22Rv1 (cell line): ENCODE results near the gene RAB3IL1.

Experiments
- CTCF ChIP-seq: fragments of 450-650 bp; IDR thresholded peaks from 2 replicates; pipeline ENCODE4 v1.5.1; 2017; ENCODE audit warnings: mild to moderate bottlenecking
- ZFX ChIP-seq: fragments of 450-650 bp; IDR thresholded peaks from 2 replicates; pipeline ENCODE4 v1.6.1; 2017; ENCODE audit warnings: antibody characterized with exemption, borderline replicate concordance

GRCh38 chr11:61887839-61888494 lies 29.4 kb downstream of the RAB3IL1 start:
- no peak for TF ChIP-seq ZFX
- no peak for TF ChIP-seq CTCF
